SU-DHL-6 (cell line): Measurements from ENCODE around the gene TREML2.

Experiments used
- H2AFZ ChIP-seq: fragments of 200-600 bp; sonication (generic); 2 replicates; pipeline ENCODE4 v1.6.1; 2014; ENCODE audit warnings: low read depth, mild to moderate bottlenecking, moderate library complexity, mixed read lengths, antibody characterized with exemption, low read length; ENCODE audit not compliant: severe bottlenecking
- H3F3A ChIP-seq: fragments of 200-600 bp; shearing (Covaris generic); 2 replicates; pipeline ENCODE4 v1.6.0; 2016; ENCODE audit warnings: antibody characterized with exemption, mild to moderate bottlenecking; ENCODE audit not compliant: insufficient read depth
- H3K27ac ChIP-seq: fragments of 200-600 bp; sonication (generic); 2 replicates; pipeline ENCODE4 v1.5.1; 2016; ENCODE audit warnings: low read depth, mild to moderate bottlenecking, low read length, moderate library complexity, mixed read lengths
- H3K27me3 ChIP-seq: fragments of 200-600 bp; sonication (generic), shearing (Covaris generic); 2 replicates; pipeline ENCODE4 v1.6.0; 2014; ENCODE audit warnings: mild to moderate bottlenecking, low read length
- H3K36me3 ChIP-seq: fragments of 200-600 bp; sonication (generic); 2 replicates; pipeline ENCODE4 v1.6.1; 2014; ENCODE audit warnings: mild to moderate bottlenecking, low read length, mixed read lengths
- H3K4me2 ChIP-seq: fragments of 300-600, 200-600 bp; shearing (Covaris generic), sonication (generic); 2 replicates; pipeline ENCODE4 v1.6.0; 2014; ENCODE audit warnings: low read length, low read depth, mild to moderate bottlenecking; ENCODE audit not compliant: poor library complexity, severe bottlenecking
- H3K4me3 ChIP-seq: fragments of 200-600 bp; sonication (generic); 2 replicates; pipeline ENCODE4 v1.5.1; 2014; ENCODE audit warnings: antibody characterized with exemption, low read length, mild to moderate bottlenecking, mixed read lengths; ENCODE audit not compliant: insufficient read depth, poor library complexity, severe bottlenecking
- H3K79me2 ChIP-seq: fragments of 200-600 bp; sonication (generic); 2 replicates; pipeline ENCODE4 v1.6.1; 2014; ENCODE audit warnings: mild to moderate bottlenecking, low read length, moderate library complexity; ENCODE audit not compliant: insufficient read depth
- H3K9ac ChIP-seq: fragments of 200-600 bp; sonication (generic); 2 replicates; pipeline ENCODE4 v1.7.0; 2014; ENCODE audit warnings: mild to moderate bottlenecking, low read length
- H3K9me2 ChIP-seq: fragments of 200-600 bp; sonication (generic); replicated peaks from 2 replicates; pipeline ENCODE4 v1.6.1; 2014; ENCODE audit warnings: low read length; ENCODE audit not compliant: insufficient read depth
- H3K9me3 ChIP-seq: fragments of 200-600 bp; sonication (generic); 2 replicates; pipeline ENCODE4 v1.6.1; 2014; ENCODE audit warnings: low read length, mixed read lengths; ENCODE audit not compliant: insufficient read depth
- H4K20me1 ChIP-seq: fragments of 200-600 bp; sonication (generic); 2 replicates; pipeline ENCODE4 v1.6.1; 2014; ENCODE audit warnings: low read depth, mild to moderate bottlenecking, antibody characterized with exemption, low read length, moderate library complexity, mixed read lengths
- CTCF ChIP-seq: fragments of 200-600 bp; sonication (generic); IDR thresholded peaks from one replicate; pipeline ENCODE4 v1.5.1; 2017; ENCODE audit warnings: antibody characterized with exemption, mild to moderate bottlenecking, low read length, moderate library complexity; ENCODE audit not compliant: insufficient read depth, poor library complexity, severe bottlenecking
- EZH2phosphoT487 ChIP-seq: fragments of 200-600 bp; sonication (generic), shearing (Covaris generic); conservative IDR thresholded peaks from 2 replicates; pipeline ENCODE4 v1.6.1; 2018; ENCODE audit warnings: mild to moderate bottlenecking, antibody characterized with exemption, low read length, moderate library complexity, mixed read lengths

The TREML2 gene

GRCh38 chr6:41177287-41177686 is 23.7 kb downstream of the TREML2 start:
- Histone ChIP-seq H3K79me2 (no peaks in the 10 kb centered on the region), H3K4me2 (no peak overlapping the region), H3K9me3 (no peaks in the 10 kb centered on the region), H4K20me1 (no peaks in the 10 kb centered on the region), H3K9ac (no peak overlapping the region), H3F3A (no peaks in the 10 kb centered on the region), H3K4me3 (no peak overlapping the region), H3K27me3 (no peaks in the 10 kb centered on the region), H3K36me3 (no peaks in the 10 kb centered on the region), H3K9me2 (no peaks in the 10 kb centered on the region), H3K27ac (no peak overlapping the region), H2AFZ (no peak overlapping the region)
- TF ChIP-seq EZH2phosphoT487 (no peak), CTCF (no peak)

DNA sequence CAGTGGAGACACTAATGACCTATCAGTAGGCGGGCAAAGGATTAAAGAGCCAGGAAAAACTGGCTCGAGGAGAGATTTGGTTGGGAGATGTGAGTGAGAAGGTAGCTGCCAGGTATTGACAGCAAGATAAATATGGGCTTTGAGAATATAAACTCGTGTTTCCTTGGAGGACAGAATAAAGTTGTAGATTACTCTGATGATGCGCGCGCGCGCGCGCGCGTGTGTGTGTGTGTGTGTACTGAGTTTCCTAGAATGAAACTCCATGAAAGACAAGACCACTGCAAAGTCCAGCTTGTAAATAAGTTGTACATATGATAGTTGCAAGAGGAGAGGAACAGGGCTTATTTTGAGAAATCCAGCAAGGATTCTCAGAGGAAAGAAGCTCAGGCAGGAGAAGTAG is 24.8 kb downstream of the TREML2 start:
- no peak overlapping the region for H3K27ac ChIP-seq
- H3K9ac ChIP-seq = no peak overlapping the region
- H3K79me2 ChIP-seq = no peaks in the 10 kb centered on the region
- no peaks in the 10 kb centered on the region for H3K27me3 ChIP-seq
- no peaks in the 10 kb centered on the region for H4K20me1 ChIP-seq
- TF ChIP-seq CTCF (no peak), EZH2phosphoT487 (no peak)
- no peak overlapping the region for H2AFZ ChIP-seq
- no peaks in the 10 kb centered on the region for H3K36me3 ChIP-seq
- no peaks in the 10 kb centered on the region for H3F3A ChIP-seq
- H3K9me3 ChIP-seq = no peaks in the 10 kb centered on the region
- no peak overlapping the region for H3K4me2 ChIP-seq
- H3K9me2 ChIP-seq = no peaks in the 10 kb centered on the region
- no peak overlapping the region for H3K4me3 ChIP-seq

- no peak overlapping the region for H3K9ac ChIP-seq
- H3K27me3 ChIP-seq = no peaks in the 10 kb centered on the region
- no peaks in the 10 kb centered on the region for H3K9me2 ChIP-seq
- H3K79me2 ChIP-seq = no peaks in the 10 kb centered on the region
- TF ChIP-seq CTCF (no peak), EZH2phosphoT487 (no peak)
- H4K20me1 ChIP-seq = no peaks in the 10 kb centered on the region
- H3K27ac ChIP-seq = no peak overlapping the region
- H2AFZ ChIP-seq = no peak overlapping the region
- no peaks in the 10 kb centered on the region for H3F3A ChIP-seq
- no peak overlapping the region for H3K4me3 ChIP-seq
- no peaks in the 10 kb centered on the region for H3K9me3 ChIP-seq
- H3K4me2 ChIP-seq = no peak overlapping the region
- H3K36me3 ChIP-seq = no peaks in the 10 kb centered on the region
Observed at GRCh38 chr6:41175084-41175483, 25.9 kb downstream of the TREML2 start.

- Histone ChIP-seq H3K9me2 (no peaks in the 10 kb centered on the region), H3K27me3 (no peaks in the 10 kb centered on the region), H3K9ac (no peak overlapping the region), H2AFZ (no peak overlapping the region), H3F3A (no peaks in the 10 kb centered on the region), H3K79me2 (no peaks in the 10 kb centered on the region), H3K4me2 (no peak overlapping the region), H4K20me1 (no peaks in the 10 kb centered on the region), H3K36me3 (no peaks in the 10 kb centered on the region), H3K4me3 (no peak overlapping the region), H3K9me3 (no peaks in the 10 kb centered on the region), H3K27ac (no peak overlapping the region)
- TF ChIP-seq CTCF (no peak), EZH2phosphoT487 (no peak)
Observed at GRCh38 chr6:41174610-41175009, 26.3 kb downstream of the TREML2 start.
